ENCODE results near the gene PLAAT3.
"Not testable (repeated sequence)": the region's sequence is repeated elsewhere in the genome, so short reads cannot be mapped to it uniquely, and the experiment has no call there.

PLAAT3 gene

GRCh38 chr11:63564784-63565350 lies 49.4 kb downstream of the PLAAT3 start:
- no peak for DNase-seq

DNA sequence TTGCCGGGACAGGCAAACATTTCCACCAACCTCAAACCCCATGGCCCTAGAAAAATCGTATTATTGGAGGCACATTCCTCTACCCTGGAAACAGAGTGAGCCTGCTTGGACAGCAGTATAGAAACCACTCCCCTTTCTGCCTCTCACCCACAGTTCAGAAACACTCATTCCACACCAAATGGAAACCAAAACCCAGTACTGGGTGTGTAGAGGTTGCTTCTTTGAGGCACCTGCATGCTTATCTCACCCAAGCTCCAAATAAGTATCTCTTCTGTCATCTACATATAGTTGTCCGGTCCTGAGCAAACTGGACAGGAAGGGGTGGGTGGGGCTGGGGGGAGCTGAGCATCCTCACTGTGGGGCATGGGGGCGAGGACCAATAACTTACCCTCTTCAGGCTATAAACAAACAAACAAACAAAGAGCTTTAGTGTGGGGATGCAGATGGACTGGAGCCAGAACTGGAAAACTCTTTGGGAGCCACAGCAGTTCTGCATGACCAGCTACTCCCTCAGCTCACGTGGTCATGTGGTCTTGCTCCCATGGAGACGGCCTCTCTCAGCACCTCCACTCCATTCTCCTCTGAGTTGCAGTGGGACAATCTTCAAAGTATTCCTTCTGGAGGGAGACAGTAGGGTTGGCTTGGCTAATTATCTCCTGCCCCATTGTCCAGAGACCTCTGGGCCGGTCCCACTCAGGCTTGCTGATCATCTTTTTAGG lies 50.0 kb downstream of the PLAAT3 start:
- no peak for DNase-seq

DNA sequence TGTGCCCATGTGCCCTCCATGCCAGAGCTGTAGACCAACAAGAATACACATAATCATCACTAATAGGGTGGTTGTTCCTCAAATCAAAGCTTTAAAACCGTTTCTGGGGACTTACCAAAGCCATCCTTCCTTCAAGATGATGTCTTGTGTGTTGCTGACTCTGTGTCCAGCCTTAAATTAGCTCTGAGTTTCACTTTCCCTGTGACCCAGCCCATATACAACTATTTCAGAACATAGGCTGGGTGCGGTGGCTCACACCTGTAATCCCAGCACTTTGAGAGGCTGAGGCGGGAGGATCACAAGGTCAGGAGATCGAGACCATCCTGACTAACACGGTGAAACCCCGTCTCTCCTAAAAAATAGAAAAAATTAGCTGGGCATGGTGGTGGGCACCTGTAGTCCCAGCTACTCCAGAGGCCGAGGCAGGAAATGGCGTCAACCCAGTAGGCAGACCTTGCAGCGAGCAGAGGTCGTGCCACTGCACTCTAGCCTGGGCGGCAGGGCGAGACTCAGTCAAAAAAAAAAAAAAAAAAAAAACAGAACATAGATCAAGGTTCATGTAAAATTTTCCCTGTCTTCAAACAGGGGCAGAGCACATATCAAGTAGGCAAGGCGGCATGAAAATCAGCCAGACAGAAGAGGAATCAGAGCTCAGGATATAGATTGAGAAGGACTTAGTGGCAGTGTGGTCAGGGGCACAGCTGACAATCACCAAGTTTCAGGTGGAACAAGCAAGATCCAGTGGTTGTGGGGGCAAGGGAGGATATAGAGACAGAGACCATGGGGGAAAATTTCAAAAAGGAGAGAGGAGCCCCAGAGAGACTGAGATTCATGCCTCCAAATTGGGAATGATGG lies 50.8 kb downstream of the PLAAT3 start, which contains the start of gene PLAAT2:
Gene PLAAT2 (minus strand): TSS at position 179 of the 855 bp plus-strand sequence. CDS start 55 bp downstream, at position 124.
- no peak for DNase-seq

DNA sequence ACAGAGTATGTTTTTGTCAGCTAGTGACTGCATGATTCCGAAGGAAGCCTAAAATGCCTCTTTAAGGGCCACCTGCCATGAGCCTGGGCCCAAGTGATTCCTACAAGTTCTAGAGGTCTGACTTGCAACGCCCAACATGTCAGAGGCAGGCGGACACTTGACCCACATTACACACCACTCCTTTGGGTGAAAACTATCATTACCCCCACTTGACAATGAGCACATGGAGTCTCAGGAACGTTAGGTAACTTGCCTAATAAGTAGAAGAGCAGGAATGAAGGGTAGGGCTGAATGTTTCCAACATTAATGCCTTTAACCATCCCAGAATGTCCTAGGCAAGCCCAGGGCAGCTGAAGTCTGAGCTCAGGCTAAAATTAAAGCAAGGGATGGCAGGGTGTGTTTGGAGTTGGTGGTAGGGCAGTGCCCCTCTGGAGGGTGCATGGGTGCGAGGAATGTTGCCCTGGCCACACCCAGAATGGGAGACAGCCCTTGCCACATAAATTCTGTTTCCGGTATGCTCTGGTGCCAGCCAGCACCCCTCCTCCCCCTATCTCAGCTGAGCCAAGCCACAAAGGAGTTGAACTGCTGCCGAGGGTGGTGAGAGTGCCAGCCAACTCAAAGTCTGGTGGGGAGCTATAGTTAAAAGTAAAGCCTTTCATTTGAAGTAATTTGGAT lies 53.6 kb downstream of the PLAAT3 start:
- DNase-seq: no peak

DNA sequence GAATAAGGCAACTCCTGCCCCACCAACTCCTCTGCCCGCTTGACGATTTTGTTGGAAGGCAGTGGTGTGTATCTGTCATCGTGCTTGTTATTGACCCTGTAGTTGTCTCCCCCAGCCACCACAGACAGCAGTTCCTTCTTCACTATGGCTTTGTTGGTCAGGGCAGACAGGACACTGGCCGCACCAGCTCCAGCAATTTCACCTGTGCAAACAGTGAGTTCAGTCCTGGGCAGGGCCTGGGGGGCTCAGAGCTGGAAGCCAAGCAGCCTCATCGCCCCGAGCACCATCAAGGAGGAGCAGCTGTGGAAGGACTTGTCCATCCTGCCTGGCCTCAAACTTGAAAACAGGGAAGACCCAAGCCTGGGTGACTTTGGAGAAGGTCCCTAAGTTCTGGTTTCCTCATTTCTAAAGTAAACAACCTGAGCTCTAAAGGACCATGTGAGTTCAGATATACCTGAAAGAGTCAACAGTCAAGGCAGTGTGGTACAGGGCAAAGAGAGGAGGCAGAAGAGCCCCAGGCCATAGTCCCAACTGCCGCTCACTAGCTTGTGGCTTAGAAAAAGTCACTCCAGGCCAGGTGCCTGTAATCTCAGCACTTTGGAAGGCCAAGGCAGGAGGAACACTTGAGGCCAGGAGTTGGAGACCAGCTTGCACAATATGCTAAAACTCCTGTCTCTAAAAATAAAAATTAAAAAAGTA lies 55.6 kb downstream of the PLAAT3 start:
- DNase-seq: no peak

- no peak for DNase-seq
These were observed 56.7 kb downstream of the PLAAT3 start for GRCh38 chr11:63557570-63557969.

- DNase-seq: no peak
These were observed 57.7 kb downstream of the PLAAT3 start for GRCh38 chr11:63556404-63557013.

DNA sequence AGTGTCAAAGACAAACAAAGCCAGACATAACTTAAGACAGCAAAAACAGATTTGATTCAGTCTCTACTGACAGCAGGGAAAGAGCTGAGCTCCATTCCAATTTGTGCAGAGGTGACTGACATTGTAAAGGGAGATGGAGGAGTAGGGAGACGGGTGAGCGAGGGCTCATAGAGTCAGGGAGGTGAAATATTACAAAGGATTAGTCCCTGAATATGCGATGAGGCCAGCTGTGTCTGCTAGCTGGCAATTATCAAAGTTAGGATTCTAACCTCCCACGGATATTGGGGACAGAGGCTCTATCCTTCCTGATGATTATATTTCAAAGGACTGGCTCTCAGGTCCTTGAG lies 59.4 kb downstream of the PLAAT3 start:
- no peak for DNase-seq

GRCh38 chr11:63553759-63554158 lies 60.5 kb downstream of the PLAAT3 start:
- DNase-seq: no peak

DNA sequence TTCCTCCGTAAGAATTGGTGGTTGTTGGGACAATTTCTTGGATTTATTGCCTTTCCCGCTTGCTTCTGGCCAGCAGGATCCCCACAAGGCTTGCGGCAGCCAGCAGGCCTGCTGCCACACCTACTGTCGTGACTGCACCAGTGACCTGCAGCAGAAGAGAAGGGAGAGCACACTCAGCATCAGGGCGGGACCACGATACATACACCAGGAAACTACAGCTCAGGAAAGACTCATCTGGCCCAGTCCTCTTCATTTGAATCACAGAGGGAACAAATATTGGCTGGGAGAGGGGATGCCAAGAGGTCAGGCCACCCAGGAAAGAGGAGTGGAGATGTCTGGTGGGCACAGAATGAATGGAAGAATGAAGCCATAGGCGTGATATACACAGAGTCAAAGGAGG lies 61.3 kb downstream of the PLAAT3 start:
- DNase-seq: no peak

DNA sequence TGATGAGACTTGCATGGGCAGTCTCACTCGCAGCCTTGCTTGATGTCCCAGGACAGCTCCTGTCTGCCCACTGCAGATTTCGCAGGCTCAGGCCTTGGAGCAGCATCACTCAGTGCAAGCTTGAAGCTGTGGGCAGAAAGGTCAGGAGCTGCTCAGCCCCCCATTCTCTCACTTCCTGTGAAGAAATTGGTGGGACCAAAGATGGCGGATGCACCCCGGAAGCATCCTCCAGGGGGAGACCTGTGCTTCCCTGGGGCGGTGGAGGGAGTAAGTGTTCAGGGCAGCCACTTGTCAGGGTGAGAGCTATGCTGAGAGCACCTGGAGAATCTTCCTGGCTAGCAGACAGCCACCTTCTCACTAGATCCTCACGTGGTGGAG lies 62.4 kb downstream of the PLAAT3 start:
- no peak for DNase-seq

GRCh38 chr11:63551091-63551888 lies 62.9 kb downstream of the PLAAT3 start:
- no peak for DNase-seq

DNA sequence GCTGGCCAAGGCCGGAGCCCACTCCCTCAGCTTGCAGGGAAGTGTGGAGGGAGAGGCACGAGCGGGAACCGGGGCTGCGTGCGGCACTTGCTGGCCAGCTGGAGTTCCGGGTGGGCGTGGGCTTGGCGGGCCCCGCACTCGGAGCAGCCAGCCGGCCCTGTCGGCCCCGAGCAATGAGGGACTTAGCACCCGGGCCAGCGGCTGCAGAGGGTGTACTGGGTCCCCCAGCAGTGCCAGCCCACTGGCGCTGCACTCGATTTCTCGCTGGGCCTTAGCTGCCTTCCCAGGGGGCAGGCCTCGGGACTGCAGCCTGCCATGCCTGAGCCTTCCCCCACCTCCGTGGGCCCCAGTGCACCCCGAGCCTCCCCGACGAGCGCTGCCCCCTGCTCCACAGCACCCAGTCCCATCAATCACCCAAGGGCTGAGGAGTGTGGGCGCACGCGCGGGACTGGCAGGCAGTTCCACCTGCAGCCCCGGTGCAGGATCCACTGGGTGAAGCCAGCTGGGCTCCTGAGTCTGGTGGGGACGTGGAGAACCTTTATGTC lies 64.0 kb downstream of the PLAAT3 start:
- not testable (repeated sequence) for DNase-seq

DNA sequence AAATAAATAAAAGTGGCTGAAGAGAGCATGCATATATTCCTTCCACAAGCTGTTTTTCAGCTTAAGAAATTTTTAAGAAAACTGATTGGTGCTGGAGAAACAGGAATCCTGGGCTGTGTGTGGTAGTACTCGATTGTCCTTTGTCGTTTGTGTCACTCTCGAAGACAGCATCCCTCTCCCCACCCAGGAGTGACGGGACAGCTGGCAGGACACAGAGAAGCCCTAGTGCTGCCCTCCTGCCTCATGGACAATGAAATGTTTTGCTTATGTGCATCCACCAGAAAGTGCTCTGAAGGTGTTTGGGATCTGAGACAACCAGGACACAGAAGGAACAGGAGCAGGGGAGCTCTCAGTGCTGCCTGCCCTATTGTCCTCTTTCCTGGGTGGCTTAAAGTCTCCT lies 64.8 kb downstream of the PLAAT3 start:
- DNase-seq: no peak

DNA sequence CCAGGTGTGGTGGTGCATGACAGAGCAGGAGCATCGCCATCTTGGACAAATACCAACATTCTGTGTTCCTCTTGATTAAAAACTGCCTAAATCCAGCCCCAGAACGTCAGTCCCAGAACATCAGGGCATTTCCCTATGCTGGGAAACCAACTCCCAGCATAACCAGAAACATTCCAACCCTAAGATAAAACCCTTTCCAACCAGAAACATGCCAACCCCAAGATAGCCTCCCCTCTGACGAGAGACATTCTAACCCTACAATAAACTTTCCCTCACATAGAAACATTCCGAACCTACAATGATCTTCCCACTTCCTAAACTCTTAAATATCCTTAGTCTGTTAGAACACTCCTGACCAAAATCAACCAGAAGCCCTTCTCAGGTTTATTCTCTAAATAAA lies 66.1 kb downstream of the PLAAT3 start:
- DNase-seq: no peak

GRCh38 chr11:63547061-63547460 lies 67.2 kb downstream of the PLAAT3 start:
- no peak for DNase-seq

DNA sequence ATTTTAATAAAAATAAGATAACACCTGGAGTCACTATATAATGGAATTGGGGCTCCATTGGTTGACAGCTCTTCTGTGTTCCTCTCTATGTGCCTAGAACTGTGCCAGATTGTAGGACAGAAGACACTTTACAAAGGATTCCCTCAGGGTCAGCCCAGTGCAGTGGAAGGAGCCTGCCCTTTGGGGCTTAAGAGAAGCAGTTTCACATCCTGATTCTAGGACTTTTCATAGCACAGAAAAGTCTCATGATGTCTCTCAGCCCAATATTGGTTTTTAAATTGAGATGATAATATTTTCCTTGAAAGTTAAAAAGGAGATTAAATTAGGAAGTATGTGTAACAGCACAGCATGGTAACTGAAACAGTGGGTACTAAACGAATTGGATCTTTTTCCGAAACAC lies 70.5 kb downstream of the PLAAT3 start:
- DNase-seq: no peak

DNA sequence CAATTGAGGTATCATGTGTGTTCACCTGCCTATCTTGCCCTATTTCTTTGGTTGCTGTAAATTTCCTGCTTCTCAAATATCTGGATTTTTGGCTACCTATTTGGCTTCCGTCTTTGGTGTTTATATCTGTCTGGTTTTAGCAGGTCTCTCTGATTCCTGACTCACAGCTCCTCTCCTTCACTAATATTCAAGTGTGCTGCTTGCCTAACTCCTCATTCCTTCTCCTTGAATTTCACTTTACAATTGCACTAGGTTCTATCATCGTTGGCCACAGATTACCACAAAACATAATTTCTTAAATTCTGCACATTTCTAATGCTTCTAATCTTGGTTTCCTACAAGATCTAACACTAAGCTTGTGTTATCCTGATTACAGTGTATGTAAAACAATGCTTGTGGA lies 71.7 kb downstream of the PLAAT3 start:
- not testable (repeated sequence) for DNase-seq

- no peak for DNase-seq
These were observed 76.7 kb downstream of the PLAAT3 start for GRCh38 chr11:63537293-63538101.

DNA sequence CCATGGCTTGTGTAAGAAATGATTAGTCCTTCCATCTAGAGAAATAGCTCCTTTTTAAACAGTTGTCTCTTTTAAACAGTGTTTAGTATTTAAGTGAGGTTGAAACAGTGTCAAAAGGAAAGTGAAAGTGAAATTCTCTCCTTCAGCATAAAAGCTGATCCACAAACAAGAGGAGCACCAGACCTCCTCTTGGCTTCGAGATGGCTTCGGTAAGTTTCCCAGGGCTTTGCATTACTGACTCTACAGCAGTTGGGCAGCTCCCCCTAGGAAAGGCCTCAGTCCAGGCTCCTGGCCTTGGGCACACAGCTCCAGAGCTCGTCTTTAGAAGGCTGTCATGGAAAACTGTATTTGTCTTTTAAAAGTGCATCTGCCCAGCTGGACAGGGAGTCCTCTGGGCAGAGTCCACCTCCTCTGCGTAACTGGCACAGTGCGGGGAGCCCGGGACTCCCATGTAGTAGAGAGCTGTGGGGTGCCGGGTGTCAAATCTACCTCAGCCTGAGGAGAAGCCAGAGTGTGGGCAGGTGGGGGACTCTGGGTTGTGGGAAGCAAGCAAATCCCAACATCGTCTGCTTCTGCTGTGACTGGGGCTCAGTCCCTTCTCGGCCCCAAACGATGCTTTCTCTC lies 77.5 kb downstream of the PLAAT3 start, which contains the start of gene PLAAT4:
Gene PLAAT4 (plus strand): TSS at position 140 of the 624 bp plus-strand sequence. CDS start 61 bp downstream, at position 201.
- no peak for DNase-seq
